CD4-positive, alpha-beta T cell treated with Interleukin-4 for 4 hours (primary cell): ENCODE measurements around the gene OPCML.

Experiments
- DNase-seq: peaks from one replicate; pipeline ENCODE4 v3.0.0-alpha.2; 2020

OPCML gene

GRCh38 chr11:132579136-132579535, 953.2 kb downstream of the OPCML start:
- no peak for DNase-seq

GRCh38 chr11:132578580-132578979, 953.7 kb downstream of the OPCML start:
- no peak for DNase-seq

GRCh38 chr11:132576706-132577105, 955.6 kb downstream of the OPCML start:
- DNase-seq, result no peak

- DNase-seq, result no peak
These were observed 968.0 kb downstream of the OPCML start for GRCh38 chr11:132564091-132564885.

- no peak for DNase-seq
These were observed 969.3 kb downstream of the OPCML start for GRCh38 chr11:132563050-132563449.

GRCh38 chr11:132561937-132562336, 970.4 kb downstream of the OPCML start:
- no peak for DNase-seq

- DNase-seq, result no peak
These were observed 972.8 kb downstream of the OPCML start for GRCh38 chr11:132559331-132560036.

GRCh38 chr11:132556316-132556715, 976.0 kb downstream of the OPCML start:
- DNase-seq, result no peak

- DNase-seq, result no peak
These were observed 976.7 kb downstream of the OPCML start for GRCh38 chr11:132555617-132556016.

GRCh38 chr11:132551016-132551415, 981.3 kb downstream of the OPCML start:
- DNase-seq, result no peak

GRCh38 chr11:132549561-132549960, 982.7 kb downstream of the OPCML start:
- no peak for DNase-seq

GRCh38 chr11:132549001-132549400, 983.3 kb downstream of the OPCML start:
- no peak for DNase-seq

GRCh38 chr11:132544007-132544406, 988.3 kb downstream of the OPCML start:
- DNase-seq, result no peak

- no peak for DNase-seq
These were observed 990.5 kb downstream of the OPCML start for GRCh38 chr11:132541794-132542193.

GRCh38 chr11:132540581-132540980, 991.7 kb downstream of the OPCML start:
- no peak for DNase-seq

- no peak for DNase-seq
These were observed 992.5 kb downstream of the OPCML start for GRCh38 chr11:132539590-132540368.

GRCh38 chr11:132538642-132539041, 993.7 kb downstream of the OPCML start:
- DNase-seq, result no peak

GRCh38 chr11:132535830-132536229, 996.5 kb downstream of the OPCML start:
- DNase-seq, result no peak

- DNase-seq, result no peak
These were observed 1000.4 kb downstream of the OPCML start for GRCh38 chr11:132531921-132532320.

- DNase-seq, result no peak
These were observed 1004.1 kb downstream of the OPCML start for GRCh38 chr11:132528181-132528580.

- no peak for DNase-seq
These were observed 1008.4 kb downstream of the OPCML start for GRCh38 chr11:132523929-132524328.

- no peak for DNase-seq
These were observed 1012.1 kb downstream of the OPCML start for GRCh38 chr11:132520199-132520598.

- DNase-seq, result no peak
These were observed 1013.0 kb downstream of the OPCML start for GRCh38 chr11:132519241-132519815.
